HCT116 (cell line): ENCODE results near the gene CDKAL1.

Experiments
- EZH2 ChIP-seq: fragments of 200-600 bp; sonication (generic); IDR thresholded peaks from 2 replicates; pipeline ENCODE4 v1.6.1; 2017; ENCODE audit warnings: antibody characterized with exemption, mixed run types
- POLR2AphosphoS5 ChIP-seq: IDR thresholded peaks from 2 replicates; pipeline ENCODE4 v1.6.1; 2011; ENCODE audit warnings: mild to moderate bottlenecking, low read depth, low read length, moderate library complexity

- TF ChIP-seq EZH2 (no peak), POLR2AphosphoS5 (no peak)
Measured at GRCh38 chr6:20670750-20671149, 136.5 kb downstream of the CDKAL1 start.
